GDM1 (cell line): ENCODE results near the gene NBEAL1.
"Not testable (repeated sequence)": the region's sequence is repeated elsewhere in the genome, so short reads cannot be mapped to it uniquely, and the experiment has no call there.

ENCODE experiments used
- DNase-seq: peaks from one replicate; lab custom pipeline; 2025; lab: John Stamatoyannopoulos, UW

Gene NBEAL1

DNA sequence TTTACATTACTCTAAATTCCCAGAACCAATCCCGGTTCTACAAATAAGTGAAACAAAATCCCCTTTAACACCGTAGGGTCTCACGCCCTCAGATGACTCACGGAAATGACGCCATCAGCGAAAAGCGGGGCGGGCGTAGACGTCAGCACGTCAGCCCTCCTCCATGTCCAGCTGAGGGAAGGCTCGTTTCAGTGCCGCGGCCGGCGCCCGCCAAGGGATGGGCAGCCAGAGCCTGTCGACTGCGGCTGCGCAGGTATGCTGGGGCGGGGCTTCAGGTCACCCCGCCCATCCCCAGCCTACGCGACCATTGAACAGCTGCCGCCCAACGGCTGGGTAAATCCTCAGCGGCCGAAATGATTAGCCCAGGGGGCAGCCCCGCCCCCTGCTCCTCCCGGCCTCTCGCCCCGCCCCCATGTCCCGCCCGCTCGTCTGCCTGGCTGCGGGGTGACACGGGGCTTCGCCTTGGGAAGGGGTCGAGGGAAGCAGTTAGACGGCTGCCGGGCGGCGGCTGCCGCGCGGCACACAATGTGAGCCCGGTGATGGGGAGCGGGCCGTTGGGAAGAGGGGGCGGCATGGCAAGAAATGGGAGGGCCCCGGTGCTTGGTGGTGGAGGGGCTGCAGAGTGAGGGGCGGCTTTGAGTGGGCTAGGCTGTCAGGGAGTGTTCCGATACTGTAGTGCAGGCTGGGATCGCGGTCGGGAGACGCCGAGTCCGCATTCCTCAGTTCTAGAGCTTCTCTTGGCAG, at the start of gene NBEAL1:
Gene NBEAL1 (plus strand): TSS at position 420 of the 744 bp plus-strand sequence. CDS start 1,510 bp downstream, outside the sequence.
- DNase-seq, result peak; percentile 98

DNA sequence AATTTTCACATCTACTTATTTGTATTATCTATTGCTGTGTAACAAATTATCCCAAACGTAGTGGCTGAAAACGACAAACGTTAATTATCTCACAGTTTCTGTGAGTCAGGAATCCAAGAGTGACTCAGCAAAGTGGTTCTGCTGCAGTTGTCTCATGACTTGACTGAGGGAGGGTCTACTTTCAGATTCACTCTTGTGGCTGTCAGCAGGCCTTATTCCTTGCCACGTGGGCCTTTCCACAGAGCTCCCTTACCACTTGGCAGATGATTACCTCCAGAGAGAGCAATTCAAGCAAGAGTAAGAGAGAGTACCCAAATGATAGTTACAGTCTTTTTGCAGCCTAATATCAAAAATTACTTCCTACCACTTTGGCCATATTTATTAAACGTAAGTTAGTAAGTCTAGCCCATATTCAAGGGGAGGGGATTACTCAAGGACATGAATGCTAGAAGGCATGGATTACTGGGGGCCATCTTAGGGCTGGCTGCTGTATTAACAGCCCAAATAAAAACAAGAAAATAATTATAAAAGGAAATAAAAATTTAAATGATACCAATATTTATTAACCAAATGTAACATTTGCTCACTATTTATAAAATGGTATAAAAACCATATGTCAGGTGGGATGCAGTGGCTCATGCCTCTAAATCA, 48.7 kb upstream of the NBEAL1 start:
- peak; percentile 27 for DNase-seq

DNA sequence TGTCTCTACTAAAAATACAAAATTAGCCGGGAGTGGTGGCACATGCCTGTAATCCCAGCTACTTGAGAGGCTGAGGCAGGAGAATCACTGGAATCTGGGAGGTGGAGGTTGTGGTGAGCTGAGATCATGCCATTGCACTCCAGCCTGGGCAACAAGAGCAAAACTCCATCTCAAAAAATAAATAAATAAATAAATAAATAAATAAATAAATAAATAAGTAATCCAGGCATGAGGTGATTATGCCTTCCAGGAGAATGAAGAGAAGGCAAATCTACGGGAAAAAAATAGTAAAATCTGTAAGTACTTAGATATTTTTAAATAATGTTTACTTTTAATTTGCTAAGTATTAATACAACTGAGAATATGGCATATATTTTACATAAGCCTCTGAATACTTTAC, 45.3 kb upstream of the NBEAL1 start:
- DNase-seq, result not testable (repeated sequence)

DNA sequence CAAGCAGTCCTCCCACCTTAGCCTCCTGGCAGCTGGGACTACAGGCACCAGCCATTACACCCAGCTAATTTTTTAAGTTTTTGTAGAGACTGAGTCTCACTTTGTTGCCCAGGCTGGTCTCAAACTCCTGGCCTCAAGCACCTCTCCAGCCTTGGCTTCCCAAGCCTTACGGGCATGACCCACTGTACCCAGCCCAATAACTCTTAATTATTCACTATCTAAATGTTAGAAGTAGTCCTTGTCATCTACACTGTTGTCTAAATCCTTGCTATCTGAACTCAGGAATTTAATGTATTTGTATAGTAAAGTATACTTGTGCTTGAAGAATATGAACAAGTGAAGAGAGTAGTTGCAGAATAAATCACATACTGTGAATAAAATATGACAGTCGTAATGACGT, 37.9 kb upstream of the NBEAL1 start:
- no peak for DNase-seq

DNA sequence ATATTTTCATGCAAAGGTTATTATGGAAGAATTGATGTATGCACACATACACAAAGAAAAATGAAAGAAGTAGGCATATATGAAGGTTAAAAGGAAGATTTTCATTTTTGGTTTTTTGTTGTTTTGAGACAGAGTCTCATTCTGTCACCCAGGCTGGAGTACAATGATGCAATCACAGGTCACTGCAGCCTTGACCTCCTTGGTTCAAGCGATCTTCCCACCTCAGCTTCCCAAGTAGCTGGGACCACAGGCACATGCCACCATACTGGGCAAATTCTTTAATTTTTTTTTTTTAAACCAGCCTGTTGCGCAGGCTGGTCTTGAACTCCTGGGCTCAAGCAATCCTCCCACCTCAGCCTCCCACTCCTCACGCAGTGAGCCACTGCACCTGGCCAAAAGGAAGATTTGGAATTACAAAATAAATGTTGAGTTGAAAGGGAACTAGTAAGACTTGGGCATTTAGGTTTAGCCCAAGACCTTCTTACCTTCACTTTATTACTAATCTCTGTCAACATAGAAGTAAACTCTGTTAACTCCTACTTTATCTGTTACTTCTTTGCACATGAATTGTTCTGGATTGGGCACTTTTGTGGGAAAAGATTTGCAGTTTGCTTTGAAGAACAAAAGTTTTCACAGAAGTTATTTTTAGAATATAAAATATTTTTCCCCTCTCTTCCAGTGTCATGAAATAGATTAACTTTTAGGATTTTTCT, 31.7 kb upstream of the NBEAL1 start:
- DNase-seq, result no peak

DNA sequence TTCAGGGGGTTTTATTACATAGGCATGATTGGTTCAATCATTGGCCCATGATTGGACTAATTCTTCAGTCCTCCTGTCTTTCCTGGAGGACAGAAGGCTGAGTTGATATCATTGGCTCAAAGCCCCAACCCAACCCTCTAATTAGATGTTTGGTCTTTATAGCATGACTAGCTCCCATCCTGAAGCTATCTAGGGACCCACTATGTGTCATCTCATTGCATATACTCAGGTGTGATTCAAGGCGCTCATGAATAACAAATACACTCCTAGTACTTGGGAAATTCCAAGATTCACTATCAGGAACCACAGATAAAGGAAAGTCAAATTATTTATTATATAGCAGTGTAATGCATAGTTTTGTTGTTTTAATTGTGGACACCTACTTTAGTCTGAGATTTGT, 24.9 kb upstream of the NBEAL1 start:
- DNase-seq, result no peak

DNA sequence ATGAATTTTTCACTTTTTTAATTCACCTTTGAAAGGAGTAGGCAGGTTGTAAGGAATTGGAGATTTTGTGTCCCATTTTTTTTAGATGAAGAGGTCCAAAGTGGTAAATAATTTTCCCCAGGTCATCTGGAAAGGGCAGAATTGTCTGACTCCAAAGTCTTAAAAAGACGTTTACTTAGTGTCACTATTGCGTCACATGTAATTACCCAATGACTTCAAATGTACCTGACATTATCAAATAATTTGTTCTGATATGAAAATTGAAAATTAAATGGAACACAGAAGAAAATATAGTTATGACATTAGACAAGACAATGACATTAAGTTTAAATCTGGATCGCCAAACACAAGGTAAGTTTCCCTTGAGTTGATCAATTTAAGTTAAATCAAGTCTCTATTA, 24.2 kb upstream of the NBEAL1 start:
- no peak for DNase-seq

DNA sequence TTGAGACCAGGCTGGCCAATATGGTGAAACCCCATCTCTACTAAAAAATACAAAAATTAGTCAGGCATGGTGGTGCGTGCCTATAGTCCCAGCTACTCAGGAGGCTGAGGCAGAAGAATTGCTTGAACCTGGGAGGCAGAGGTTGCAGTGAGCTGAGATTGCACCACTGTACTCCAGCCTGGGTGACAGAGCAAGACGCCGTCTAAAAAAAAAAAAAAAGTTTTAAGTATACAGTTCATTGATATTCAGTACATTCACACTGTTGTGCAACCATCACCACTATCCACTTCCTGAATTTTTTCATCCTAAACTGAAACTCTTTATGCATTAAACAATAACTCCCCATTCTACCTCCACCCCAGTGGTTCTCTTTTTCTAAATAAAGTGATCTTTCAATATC, 17.6 kb upstream of the NBEAL1 start:
- DNase-seq, result not testable (repeated sequence)

DNA sequence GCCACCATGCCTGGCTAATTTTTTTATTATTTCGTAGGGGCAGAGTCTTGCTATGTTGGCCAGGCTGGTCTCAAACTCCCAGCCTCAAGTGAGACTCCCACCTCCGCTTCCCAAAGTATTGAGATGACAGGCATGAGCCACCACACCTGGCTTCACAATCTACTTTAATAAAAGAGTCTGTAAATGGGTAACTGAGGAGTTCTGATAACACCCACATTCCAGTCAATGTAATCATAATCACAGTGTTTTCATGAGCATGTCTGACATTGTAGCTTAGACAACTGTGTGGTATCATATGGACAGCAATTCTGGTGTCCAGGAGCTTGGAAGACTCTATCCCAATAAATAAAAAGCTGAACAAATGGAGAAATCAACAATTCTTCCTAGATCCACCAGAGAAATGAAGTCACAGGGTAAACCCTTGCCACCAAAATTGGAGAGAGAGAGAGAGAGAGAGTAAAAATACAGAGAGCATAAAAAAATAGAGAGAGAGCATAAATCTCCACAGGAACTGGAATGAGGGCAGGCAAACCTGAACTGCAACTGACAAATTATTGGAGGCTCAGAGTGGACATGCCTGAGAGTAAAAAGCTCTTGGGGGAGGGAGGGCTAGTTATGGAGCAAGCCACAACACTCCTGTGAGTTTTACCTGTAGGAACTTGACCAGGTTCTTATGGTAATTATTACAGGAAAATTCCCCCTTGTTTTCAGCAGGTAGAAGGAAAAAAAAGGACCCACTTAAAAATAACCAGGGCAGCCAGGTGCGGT, 12.4 kb upstream of the NBEAL1 start:
- DNase-seq, result no peak

DNA sequence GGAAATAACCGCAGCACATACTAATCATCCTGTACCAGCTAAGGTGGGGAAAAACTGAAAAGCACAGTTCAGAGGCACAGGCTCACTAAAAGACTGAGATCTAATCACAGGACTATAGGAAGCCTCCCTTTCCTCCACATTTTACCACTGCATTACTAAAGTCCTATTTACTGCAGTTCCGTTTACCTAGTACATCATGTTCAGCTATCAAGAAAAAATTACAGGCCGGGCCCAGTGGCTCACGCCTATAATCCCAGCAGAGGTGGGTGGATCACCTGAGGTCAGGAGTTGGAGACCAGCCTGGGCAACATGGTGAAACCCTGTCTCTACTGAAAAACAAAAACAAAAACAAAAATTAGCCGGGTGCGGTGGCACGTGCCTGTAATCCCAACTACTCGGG, 11.0 kb upstream of the NBEAL1 start:
- no peak for DNase-seq

DNA sequence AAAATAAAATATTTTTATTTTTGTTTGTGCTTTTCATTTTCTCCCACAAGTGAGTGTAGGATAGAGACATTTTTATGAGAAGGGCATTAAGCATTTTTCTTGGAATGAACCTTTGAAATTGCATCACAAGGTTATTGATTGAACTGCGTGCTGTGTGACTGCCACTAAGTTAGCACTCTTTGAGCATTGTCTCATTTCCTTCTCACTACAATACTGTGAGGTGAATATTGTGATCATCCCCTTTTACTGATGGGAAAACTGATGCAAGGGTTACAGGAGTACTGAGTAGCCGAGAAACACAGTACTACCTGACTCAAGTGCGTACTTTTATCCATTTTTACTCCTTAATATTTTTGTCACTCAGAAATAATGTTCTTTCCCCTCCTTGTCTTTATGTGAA, 2.0 kb downstream of the NBEAL1 start:
- DNase-seq, result no peak

DNA sequence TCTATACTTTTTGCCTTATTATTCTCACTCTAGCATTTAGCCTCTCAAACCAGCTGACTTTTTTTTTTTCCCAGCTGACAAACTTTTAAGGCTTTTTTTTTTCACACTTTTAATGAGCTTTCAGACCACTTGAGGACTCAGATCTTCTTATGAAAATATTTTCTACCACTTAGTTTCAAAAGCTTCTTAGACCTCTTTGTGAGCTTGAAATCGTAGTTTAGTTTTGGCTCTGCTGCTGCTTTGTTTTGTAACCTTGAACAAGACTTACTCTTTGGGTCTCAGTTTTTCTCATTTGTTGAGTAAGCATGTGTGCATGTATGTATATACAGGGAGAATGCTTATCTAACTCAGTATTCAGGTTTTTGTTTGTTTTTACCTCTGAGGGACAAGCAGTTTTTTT, 3.5 kb downstream of the NBEAL1 start:
- DNase-seq, result no peak

DNA sequence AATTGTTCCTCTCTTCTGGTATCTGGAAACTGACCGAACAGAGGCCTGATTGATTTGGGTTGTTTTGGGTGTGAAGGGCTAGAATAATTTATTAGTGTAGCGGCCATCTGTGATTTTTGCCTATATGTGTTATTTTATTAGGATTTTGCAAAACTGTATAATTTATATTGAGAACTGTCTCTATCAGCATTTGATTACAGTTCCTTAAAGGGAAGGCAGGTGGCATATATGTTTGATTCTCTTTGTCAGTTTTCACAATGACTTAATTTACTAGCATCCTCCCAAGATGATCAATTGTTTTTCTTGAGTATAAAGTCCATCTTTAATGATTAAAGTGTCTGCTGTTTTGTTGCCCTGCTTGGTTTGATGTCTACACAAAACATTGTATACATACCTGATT, 4.5 kb downstream of the NBEAL1 start:
- DNase-seq, result no peak

DNA sequence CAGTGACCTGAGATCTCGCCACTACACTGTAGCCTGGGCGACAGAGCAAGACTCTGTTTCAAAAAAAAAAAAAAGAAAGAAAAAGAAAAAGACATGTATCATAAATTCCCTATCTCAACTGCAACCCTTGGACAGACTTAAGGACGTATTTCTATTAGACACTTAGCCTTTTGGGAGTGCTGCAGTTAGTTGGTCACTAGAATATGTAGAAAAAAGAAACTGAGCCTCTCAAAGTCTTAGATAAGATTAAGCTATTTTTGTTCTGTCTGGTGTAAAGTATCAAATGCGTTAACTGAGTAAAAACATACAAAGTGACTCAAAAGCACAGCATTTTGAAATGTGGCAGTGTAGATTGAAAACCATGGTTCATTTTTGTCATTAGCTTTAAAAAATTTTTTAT, 7.3 kb downstream of the NBEAL1 start:
- DNase-seq, result no peak

DNA sequence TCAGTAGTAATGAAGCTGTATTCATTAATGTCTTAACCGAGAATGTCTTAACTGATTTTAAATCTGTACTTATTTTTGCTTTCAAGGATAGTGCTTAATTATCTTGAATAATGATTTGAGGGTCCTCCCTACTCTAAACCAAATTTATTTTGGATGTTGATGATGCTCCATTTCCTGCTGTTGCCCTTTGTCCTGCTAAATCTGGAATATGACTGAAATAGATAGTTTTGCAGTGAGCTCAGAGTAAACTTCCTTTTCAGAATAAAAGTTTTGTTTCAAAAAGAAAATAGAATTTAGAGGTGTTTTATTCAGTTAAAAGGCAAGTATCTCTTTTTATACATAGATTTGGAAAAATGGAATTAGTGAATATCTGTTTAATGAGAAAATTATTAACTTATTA, 8.1 kb downstream of the NBEAL1 start:
- DNase-seq, result no peak

DNA sequence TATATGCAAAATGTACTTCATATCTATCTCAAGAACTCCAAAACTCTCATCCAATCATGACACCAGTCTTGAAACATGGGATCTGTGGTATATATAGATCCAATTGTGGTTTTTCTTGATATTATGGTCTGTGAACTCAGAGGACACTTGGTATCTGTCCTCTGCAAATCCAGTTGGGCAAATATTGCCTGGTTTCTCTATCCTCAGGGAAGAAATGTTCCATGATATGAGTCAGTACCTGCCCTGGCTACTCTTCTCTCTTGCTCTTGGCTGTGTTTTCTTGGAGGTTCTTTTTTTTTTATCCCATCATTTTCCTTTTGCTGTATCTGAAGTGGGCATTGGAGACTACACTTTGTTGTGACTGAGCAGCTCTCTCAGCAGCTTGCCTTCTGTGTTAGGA, 10.9 kb downstream of the NBEAL1 start:
- DNase-seq, result no peak

DNA sequence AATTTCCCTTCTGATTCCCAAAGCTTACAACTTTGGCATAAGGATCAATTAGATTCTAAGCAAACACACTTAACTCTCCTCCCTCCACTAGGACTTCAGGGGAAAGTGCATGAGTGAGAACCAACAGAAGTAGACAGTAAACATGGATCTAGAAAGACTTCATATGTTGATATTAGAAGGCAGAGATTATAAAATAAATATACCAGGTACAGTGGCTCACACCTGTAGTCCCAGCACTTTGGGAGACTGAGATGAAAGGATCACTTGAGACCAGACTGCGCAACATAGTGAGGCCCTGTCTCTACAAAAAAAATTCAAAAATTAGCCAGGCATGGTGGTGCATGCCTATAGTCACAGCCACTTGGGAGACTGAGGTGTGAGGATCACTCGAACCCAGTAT, 15.9 kb downstream of the NBEAL1 start:
- no peak for DNase-seq

DNA sequence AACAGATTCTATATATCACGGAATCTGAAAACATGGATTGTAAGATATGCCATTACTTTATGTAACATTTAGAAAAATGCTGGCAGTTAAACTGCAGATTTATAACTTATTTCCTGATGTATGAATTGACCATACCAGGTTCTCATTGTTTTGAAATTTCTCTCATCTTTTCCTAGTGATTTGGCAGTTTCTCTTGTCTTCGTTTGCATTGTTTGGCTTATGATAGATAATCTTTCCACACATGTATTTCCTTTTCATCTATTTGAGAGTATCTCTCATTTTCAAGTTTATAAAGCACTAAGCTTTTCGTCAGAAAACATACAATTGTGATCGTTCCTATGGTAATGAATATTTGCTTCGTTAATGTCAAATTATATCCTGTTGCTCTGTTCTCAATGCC, 16.3 kb downstream of the NBEAL1 start:
- DNase-seq, result no peak

DNA sequence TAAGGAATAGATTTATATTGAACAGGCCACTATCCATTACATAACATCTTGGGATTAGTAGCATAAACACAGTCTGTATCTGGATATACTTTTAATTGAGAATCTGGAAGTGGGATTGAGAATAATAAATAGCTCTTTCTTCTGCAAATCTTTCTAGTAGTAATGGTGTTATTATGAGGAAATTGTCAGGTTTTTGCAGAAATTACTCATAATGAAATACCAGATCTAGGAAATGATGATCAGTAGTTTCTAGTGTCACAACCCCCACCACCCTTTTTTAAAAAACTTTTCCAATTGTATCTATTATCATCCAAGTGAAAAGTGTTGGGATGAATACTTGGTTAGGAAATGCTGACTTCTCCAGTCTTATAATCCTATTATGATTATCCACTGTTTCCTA, 18.7 kb downstream of the NBEAL1 start:
- no peak for DNase-seq

DNA sequence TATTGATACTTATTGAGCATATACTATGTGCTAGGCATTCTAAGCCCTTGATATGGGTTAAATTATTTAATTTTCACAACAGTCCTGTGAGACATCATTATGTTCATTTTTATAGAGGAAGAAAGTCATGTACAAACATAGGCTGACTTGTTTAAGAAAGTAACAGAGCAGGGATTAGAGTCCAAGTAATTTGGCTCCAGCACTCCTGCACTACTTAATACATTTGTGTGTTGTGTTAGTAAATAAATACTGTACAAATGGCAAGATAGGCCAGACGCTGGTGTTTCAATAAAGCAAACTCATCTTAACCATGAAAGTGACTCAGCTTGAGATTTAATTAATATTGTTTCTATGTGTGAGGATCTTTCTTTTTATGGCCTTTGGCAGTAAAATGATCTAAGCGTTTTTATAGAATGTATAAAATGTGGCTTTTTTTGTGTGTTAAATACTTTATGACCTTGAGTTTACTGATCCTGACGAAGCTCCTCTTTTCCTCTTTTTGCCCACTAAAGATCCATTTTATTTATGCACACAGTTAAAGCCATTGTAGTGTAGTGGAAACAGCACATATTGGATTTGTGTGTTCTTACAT, 21.3 kb downstream of the NBEAL1 start:
- no peak for DNase-seq

DNA sequence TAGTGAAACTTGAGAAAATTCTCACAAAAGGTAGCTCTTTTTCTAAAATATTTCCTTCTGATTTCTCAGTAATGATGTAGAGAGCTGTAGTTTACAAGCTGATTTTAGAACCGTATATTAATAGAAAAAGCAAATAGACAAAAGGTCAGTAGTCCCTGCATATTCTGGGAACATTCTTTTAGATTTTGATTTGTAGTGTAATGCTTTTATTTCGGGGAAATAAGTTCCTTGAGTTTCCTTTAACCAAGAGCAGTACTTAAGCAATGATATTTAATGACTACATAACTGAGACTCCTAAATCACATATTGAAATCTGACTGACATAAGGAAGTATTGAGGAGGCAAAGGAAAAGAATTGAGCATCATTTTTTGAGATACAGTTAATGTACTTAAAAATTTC, 22.4 kb downstream of the NBEAL1 start:
- no peak for DNase-seq

DNA sequence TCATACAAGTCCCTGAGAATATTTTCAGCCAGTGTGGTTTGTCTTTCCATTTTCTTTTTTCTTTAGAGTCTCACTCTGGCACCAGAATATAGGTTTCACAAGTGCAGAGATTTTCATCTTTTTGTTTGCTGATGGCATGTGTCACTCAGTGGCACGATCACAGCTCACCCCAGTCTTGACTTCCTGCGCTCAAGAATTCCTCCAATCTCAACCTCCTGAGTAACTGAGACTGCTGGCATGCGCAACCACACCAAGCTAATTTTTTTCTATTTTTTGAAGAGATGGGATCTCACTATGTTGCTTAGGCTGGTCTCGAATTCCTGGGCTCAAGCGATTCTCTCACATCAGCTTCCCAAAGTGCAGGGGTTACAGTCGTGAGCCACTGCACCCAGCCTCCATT, 23.9 kb downstream of the NBEAL1 start:
- no peak for DNase-seq
